CMK (cell line): ENCODE measurements around the gene MPND.
"Not testable (repeated sequence)": the region's sequence is repeated elsewhere in the genome, so short reads cannot be mapped to it uniquely, and the experiment has no call there.

Experiments
- DNase-seq: peaks from one replicate; pipeline ENCODE4 v3.0.0-alpha.2; 2010; ENCODE audit warnings: low read depth

MPND gene

GRCh38 chr19:4347521-4347920 lies 4.2 kb downstream of the MPND start:
- no peak for DNase-seq

- not testable (repeated sequence) for DNase-seq
These were observed 5.9 kb downstream of the MPND start for GRCh38 chr19:4349225-4349624.

DNA sequence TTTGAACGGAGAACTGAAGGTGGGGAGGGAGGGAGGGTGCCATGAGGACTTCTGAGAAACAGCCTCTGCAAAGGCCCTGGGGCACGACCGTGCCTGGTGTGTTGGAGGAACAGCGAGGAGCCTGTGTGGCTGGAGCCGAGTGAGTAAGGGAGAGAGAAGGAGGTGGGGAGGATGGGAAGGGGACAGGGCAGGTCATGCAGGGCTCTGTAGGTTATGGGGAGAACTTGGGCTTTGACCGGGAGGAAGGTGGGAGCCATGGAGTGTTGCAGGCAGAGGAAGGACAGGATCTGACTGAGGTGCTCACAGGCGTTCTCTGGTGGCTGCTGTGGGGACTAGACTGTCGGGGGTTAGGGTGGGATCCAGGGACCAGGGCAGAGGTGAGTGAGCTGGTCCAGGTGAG lies 6.7 kb downstream of the MPND start:
- no peak for DNase-seq

DNA sequence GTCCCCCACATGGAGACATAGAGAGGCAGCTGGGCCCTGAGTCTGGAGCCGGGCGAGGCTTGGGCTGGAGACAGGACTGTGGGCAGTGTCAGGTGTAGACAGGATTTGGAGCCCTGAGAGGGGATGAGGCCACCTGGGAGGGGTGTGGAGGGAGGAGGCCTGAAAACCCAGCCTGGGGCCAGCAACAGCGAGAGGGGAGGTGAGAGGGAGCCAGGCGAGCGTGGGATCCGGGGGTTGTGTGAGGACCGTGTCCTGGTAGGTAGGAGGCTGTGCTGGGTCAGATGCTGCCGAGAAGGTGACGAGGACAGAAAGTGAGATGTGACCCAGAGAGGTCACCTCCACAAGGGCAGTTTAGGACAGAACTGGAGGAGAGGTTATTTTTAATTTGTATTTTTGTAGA lies 7.4 kb downstream of the MPND start:
- DNase-seq = no peak

GRCh38 chr19:4352701-4353121 lies 9.3 kb downstream of the MPND start:
- no peak for DNase-seq

DNA sequence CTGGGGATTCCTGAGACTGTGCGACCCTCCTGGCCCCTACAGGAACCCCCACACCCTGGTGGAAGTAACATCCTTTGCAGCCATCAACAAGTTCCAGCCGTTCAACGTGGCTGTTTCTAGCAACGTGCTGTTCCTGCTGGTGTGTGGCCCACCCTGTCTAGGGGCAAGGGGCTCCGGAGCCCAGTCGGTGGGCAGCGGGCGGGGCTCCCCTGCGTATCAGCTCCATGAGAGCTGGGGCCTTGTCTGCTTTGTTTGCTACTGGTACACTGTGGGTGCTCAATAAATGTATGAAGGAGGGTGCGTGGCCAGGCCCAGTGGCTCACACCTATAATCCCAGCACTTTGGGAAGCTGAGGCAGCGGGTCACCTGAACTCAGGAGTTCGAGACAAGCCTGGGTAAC lies 10.9 kb downstream of the MPND start:
- DNase-seq = no peak

DNA sequence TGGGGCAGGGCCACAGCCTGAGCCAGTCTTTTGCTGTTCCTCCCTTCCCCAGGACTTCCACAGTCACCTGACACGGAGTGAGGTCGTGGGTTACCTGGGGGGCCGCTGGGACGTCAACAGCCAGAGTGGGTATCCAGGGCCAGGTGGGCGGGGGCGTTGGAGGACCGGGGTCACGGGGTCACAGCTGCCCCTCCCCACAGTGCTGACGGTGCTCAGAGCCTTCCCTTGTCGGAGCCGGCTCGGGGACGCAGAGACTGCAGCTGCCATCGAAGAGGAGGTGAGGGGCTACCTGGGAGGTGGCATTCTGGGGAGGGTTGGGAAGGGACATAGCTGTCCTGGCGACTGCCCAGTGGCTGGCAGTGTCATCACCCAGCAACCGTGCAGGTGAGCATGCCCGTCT lies 11.5 kb downstream of the MPND start:
- DNase-seq = no peak

DNA sequence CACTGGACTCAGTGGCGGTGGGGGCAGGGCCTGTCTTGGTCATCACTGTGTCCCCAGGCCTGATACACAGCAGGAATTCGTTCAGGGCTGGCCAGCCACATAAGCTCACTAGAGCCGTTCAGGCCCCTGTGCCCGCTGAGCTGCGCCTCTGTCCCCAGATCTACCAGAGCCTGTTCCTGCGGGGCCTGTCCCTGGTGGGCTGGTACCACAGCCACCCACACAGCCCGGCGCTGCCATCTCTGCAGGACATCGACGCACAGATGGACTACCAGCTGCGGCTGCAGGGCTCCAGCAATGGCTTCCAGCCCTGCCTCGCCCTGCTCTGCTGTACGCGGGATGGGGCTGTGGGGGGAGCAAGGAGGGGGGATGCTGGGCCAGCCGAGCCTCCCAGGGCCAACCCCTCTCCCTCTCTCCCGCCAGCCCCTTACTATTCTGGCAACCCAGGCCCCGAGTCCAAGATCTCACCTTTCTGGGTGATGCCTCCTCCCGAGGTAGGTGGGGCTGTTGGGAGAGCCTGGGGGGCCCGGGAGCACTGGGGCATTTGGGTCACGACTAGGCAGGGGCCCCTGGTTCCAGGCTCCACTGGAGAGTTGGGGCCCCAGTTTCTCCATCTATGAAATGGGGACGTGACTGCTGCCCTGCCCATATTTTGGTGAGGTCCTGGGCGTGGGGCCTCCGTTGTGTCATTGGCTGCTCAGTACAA lies 13.9 kb downstream of the MPND start:
- no peak for DNase-seq

DNA sequence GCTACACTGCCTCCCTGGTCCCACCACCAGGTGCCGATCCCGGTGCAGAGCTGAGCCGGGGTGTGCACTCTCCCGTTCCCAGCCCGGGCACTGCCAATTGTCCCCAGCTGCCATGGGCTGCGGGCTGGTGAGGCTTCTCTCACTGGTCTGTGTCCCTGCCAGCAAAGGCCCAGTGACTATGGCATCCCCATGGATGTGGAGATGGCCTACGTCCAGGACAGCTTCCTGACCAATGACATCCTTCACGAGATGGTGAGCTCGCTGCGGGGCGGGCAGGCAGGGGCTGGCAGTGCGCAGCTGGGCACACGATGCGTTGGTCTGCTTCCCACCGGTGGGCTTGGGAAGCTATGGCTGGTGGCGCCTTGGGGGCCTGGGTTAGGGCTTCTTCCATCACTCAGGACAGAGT lies 14.6 kb downstream of the MPND start:
- no peak for DNase-seq

DNA sequence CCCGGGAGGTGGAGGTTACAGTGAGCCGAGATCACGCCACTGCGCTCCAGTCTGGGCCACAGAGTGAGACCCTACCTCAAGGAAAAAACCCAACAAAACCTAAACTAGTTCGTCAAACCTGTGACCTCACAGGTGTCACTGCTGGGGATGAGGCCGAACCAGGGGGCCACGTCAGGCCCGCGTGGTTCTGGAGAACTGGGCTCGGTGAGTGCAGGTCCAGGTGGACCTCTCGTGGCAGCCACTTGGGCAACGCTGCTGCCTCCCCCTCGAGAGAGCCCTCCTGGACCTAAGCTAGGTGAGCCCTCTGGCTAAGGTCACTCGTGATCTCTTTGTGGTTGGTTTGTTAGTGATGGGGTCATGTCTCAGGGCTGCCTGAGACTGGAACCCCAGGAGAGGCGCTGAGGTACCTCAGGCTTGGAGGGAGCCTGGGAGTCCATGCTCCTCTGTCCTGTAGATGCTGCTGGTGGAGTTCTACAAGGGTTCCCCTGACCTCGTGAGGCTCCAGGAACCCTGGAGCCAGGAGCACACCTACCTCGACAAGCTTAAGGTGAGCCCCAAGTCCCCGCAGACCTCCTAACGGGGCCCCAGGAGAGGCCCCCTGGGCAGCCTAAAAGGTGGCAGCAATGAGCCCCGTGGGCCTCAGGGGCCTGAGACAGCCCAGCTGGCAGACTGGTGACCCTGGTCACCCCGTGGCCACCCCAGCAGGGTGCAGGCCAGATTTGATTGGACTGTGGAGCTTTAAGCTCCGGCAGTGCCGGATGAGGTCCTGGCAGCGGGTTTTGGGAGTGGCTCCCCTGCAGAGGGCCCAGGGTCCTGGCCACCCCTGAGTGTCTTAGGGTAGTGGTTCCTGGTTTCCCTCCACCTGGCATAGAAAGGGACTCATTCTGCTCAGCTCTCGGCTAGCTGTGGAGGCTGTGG lies 15.6 kb downstream of the MPND start:
- DNase-seq = no peak

GRCh38 chr19:4359627-4360000 lies 16.3 kb downstream of the MPND start:
- DNase-seq = no peak

DNA sequence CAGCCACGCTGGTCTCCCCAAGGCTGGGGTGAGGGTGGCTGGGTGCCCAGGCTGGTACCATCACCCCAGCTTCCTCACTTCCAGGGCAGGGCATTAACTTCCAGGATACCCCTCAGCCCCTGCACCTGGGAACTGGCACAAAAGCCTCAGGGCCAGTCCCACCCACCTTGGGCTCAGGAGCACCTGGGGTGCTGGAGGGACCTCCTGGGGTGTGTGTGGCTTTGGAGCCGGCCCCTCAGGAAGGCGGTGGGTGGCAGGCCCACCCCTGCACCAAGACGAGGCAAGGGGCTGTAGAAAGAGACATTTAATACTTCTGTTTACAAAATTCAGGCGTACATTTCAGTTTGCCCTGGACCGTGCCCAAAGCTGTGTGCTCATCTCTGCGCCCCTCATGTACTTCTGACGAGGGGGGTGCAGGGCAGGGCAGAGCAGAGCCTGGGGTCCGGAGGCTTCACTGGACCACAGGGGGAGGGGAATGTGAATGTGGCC lies 16.8 kb downstream of the MPND start:
- no peak for DNase-seq

DNA sequence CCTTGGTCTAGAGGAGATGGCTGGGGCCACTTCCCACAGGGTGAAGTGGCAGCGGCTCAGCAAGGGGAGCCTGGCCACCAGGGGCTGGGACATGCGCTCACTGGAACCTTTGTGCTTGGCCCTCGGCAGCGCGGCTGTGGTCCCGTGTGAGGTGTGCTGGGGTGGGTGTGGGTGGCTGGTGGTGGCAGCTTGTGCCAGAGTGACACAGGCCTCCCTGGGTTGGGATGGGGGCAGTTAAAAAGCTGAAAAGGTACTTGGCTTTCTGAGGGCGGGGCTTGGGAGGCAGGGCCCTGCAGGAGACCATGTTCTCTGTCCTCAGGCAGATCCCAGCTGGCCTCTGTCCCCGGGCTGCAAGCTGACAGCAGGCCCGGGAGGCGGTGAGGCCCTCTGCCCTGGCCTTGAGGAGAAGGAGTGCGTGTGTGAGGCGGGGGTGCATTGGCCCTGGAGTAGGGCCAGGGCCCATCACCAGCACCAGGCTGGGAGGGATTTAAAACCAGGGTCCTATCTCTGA lies 17.3 kb downstream of the MPND start:
- no peak for DNase-seq

DNA sequence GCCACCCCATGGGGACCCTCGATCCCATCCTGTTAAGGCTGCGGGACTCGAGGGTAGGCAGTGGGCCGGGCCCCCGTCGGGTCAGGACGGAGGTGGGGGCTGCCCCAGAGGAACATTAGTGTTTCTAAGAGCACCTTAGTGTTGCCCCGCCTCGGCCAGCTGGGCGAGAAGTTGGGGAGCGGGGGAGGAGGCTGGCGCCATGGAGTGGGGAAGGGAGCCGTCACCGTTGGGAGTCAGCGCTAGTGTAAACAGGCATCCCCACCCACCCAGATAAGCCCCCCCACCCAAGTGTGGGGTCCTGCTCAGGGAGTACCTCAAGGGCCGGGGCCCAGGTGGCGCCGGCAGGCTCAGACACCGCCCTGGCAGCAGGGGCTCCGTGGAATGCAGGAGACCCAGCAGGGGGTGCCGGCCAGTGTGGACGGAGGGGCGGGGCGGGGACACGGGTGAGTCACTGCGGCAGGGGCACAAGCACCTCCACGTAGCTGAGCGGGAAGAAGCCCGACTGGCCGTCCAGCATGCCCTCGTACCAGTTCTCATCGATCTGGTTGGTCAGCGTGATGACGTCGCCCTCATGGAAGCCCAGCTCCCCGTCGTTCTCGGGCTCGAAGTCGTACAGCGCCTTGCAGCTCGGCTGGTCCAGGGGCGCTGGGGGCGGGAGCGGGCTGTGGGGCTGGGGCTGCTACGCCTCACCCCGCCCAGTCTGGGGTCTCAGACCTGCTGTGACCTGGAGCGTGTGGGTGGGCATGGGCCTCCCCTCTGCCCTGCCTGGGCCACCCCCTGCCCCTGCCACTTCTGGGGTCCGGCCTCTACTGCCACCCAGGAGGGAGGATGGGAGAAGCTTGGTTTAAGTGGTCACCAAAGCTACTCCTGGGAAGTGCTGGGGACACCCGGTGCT lies 18.0 kb downstream of the MPND start:
- no peak for DNase-seq

DNA sequence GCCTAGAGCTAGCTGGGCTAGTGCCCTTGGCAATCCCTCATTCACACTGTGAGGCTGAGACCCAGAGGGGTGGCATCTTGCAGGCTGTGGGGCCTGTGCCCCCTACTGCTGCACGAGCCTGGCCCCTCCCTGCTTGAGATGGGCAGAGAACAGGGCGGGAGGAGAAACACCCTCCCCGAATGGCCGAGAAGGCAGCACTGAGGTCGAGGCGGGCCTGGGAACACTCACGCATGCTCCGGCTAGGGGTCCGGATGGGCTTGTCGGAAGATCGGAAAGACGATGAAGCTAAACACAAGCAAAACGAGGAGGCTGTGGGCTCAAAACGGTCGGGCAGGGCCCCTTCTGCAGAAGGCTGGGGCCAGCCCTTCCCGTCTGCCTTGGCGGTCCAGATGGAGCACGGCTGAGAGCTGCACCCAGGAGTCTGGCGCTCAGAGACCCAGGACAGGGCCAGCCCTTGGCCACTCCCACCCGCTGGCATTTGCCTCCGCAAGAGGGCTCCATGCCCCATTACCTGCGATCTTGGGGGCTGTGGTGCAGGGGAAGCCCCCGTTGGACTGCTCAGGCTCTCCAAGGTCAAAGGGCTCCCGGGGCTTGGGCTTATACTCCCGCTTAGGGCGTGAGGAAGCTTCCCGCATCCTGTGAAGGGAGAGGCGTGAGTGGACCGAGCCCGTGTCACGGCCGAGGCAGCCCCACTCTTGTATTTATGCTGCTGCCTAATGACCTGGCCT lies 18.9 kb downstream of the MPND start:
- no peak for DNase-seq

GRCh38 chr19:4362831-4363545 lies 19.6 kb downstream of the MPND start:
- DNase-seq = no peak

DNA sequence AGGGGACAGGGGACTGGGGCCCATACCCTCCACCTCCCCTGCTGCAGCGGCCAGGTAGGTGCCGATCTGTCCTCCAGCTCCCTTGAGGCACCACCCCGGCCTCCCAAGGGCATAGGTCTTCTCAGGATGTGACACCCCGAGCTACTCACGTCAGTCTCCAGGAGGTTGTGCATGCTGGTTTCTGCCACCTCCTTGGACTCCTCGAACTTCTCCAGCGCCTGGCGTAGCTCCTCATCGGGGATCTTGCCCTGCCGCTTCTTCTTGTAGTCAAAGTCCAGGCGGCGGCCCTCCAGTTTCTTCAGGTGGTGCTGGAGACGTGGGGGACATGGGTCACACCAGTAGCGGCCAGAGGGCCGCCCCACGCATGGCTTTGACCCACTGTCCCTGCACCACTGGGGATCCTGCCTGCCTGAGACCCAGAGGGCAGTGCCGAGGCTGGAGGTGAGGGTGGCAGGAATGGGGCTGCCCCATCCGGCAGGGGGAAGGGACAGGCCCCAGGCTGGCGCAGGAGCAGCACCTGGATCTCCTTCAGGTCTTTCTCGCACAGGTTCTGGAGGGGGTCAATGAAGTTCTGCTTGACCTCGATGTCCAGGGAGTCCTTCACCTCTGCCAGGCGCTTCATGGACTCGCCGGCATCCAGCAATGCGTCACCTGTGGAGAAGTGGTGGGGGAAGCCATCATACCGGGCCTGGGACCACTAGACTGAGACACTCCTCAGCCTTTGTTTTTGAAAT lies 20.4 kb downstream of the MPND start:
- no peak for DNase-seq

- DNase-seq = no peak
These were observed 22.0 kb downstream of the MPND start for GRCh38 chr19:4365341-4365740.

DNA sequence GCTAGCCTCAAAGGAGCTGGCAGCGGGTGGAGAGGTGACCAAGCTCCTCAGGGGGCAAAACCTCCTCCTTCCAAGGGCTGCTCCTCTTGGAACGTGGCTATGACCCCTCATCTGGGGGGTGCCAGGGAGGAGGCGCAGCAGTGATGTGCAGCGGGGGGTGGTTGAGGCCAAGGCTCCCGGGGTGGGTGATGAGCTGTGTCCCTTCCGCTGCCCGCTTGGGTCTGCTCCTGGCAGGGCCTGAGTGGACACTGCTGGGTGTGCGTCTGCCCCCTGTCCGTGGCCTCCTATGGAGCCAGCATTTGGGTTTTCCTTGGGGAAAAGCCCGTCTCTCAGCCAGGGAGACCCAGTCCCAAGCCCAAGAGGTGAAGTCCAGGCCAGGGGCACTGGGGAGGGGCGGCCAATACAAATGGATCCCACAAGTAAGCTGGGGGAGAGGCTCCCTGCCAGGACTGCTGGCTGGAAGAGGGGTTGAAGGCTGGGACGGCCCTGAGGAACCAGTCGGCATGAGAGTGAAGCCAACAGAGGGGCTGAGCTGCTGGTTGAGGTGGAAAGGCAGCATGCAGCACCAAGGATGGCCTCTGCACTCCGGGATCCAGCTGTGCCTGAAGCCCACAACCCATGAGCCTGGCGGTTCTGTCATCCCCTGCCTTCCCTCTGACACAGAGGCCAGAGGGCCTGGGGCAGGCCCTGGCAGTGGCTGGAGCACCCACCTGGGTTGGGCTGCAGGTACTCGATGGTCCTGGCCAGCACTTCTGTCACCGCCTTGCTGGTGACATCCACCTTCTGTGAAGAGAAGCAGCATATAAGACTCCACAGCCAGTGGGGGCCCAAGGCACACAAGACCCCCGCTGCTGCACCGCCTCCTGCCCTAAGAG lies 22.7 kb downstream of the MPND start:
- no peak for DNase-seq
